Cerebellar nuclear complex (tissue), 1 donor: ENCODE results near the gene EPO.
"Not testable (repeated sequence)": the region's sequence is repeated elsewhere in the genome, so short reads cannot be mapped to it uniquely, and the experiment has no call there.

Experiments used
- DNase-seq, 2 experiments: peaks; one replicate each; lab custom pipeline; 2025; lab: John Stamatoyannopoulos, UW

EPO gene

GRCh38 chr7:100736671-100737070 lies 16.4 kb downstream of the EPO start:
- no peak for DNase-seq

- DNase-seq, result no peak
Observed at GRCh38 chr7:100739934-100740333, 19.7 kb downstream of the EPO start.

GRCh38 chr7:100744605-100745004 lies 24.3 kb downstream of the EPO start:
- no peak for DNase-seq

GRCh38 chr7:100745184-100745583 lies 24.9 kb downstream of the EPO start:
- peak; percentile 11 to 17 for DNase-seq

- DNase-seq, result no peak
Observed at GRCh38 chr7:100752994-100753393, 32.7 kb downstream of the EPO start.

- DNase-seq, result no peak
Observed at GRCh38 chr7:100753750-100754149, 33.5 kb downstream of the EPO start.

GRCh38 chr7:100759357-100760171 lies 39.3 kb downstream of the EPO start:
- DNase-seq, result no peak

GRCh38 chr7:100762841-100763240 lies 42.6 kb downstream of the EPO start:
- not testable (repeated sequence) for DNase-seq

- DNase-seq, result no peak
Observed at GRCh38 chr7:100763556-100764140, 43.4 kb downstream of the EPO start.

- no peak for DNase-seq
Observed at GRCh38 chr7:100764841-100765240, 44.6 kb downstream of the EPO start.

- no peak for DNase-seq
Observed at GRCh38 chr7:100765250-100765649, 45.0 kb downstream of the EPO start.

GRCh38 chr7:100768784-100769183 lies 48.5 kb downstream of the EPO start:
- no peak for DNase-seq
